Activated naive CD8-positive, alpha-beta T cell (primary cell): ENCODE results near the gene CDH4.

Experiments
- H3K27ac Mint-ChIP-seq: one replicate; pipeline ENCODE4 v1.8.0; 2021; ENCODE audit warnings: mixed read lengths
- H3K27me3 Mint-ChIP-seq: one replicate; pipeline ENCODE4 v1.8.0; 2021; ENCODE audit warnings: mixed read lengths
- H3K36me3 Mint-ChIP-seq: one replicate; pipeline ENCODE4 v1.8.0; 2021; ENCODE audit warnings: mixed read lengths
- H3K4me1 Mint-ChIP-seq: one replicate; pipeline ENCODE4 v1.8.0; 2021; ENCODE audit warnings: low read depth, mixed read lengths
- H3K4me3 Mint-ChIP-seq: one replicate; pipeline ENCODE4 v1.8.0; 2021; ENCODE audit warnings: mild to moderate bottlenecking, mixed read lengths
- H3K9me3 Mint-ChIP-seq: one replicate; pipeline ENCODE4 v1.8.0; 2021; ENCODE audit warnings: low read depth, mixed read lengths

CDH4 gene

DNA sequence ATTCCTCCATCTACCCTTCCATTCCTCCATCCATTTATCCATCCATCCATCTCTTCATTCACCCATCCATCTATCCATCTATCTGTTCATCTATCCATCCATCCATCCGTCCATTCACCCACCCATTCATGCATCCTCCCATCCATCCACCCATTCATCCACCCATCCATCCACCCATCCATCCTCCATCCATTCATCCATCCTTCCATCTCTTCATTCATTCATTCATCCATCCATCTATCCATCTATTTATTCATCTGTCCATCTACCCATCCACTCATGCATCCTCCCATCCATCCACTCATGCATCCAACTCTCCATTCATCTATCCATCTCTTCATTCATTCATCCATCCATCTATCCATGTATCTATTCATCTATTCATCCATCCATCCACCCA, 380.9 kb downstream of the CDH4 start:
- Mint-ChIP-seq H3K4me1 (no peaks in the 10 kb centered on the region), H3K27me3 (peaks cover 2% of the 10 kb centered on the region), H3K9me3 (no peaks in the 10 kb centered on the region), H3K36me3 (no peaks in the 10 kb centered on the region), H3K27ac (no peak overlapping the region), H3K4me3 (no peak overlapping the region)

GRCh38 chr20:61634376-61635145, 382.5 kb downstream of the CDH4 start:
- Mint-ChIP-seq H3K36me3 (no peaks in the 10 kb centered on the region), H3K9me3 (no peaks in the 10 kb centered on the region), H3K4me3 (no peak overlapping the region), H3K4me1 (no peaks in the 10 kb centered on the region), H3K27me3 (peaks cover 4% of the 10 kb centered on the region), H3K27ac (no peak overlapping the region)

DNA sequence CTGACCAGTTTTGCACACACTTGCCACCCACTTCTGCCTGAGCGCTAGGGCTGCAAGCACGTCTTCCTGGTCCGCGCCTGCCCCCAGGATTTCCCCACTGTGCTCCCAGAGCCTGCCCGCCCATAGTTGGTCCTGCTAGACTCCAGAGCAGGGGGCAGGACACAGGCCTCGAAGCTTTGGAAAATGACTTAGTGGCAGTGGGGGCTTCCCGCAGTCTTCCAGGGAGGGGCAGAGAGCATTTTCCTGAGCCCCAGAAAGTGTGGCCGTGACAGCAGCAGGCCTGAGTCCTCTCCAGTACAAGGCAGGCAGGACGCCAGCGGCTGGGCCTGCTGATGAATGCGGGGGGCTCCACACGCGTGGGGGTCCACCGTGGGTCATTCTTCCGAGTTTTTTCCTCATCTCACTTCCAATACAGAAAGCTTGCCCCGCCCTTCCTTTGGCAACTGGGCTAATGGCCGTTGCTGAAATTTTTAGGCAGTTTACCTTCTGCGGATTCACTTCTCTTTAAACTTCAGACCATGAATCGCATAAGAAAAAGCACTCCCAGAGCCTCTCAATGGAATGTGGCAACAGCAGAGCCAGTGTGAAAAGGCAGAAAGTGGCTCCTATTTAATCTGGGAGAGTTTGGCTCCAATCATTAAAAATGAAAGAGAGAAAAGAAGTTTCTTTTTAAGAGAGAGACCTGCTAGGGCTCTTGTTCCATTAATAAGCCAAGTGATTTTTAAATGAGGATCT, 383.8 kb downstream of the CDH4 start:
- H3K27ac Mint-ChIP-seq = no peak overlapping the region
- no peaks in the 10 kb centered on the region for H3K36me3 Mint-ChIP-seq
- no peaks in the 10 kb centered on the region for H3K9me3 Mint-ChIP-seq
- H3K27me3 Mint-ChIP-seq = peaks cover 4% of the 10 kb centered on the region
- H3K4me3 Mint-ChIP-seq = no peak overlapping the region
- H3K4me1 Mint-ChIP-seq = no peaks in the 10 kb centered on the region

GRCh38 chr20:61636531-61637116, 384.6 kb downstream of the CDH4 start:
- no peak overlapping the region for H3K4me3 Mint-ChIP-seq
- H3K36me3 Mint-ChIP-seq = no peaks in the 10 kb centered on the region
- no peaks in the 10 kb centered on the region for H3K9me3 Mint-ChIP-seq
- no peak overlapping the region for H3K27ac Mint-ChIP-seq
- H3K4me1 Mint-ChIP-seq = no peaks in the 10 kb centered on the region
- peaks cover 4% of the 10 kb centered on the region for H3K27me3 Mint-ChIP-seq

DNA sequence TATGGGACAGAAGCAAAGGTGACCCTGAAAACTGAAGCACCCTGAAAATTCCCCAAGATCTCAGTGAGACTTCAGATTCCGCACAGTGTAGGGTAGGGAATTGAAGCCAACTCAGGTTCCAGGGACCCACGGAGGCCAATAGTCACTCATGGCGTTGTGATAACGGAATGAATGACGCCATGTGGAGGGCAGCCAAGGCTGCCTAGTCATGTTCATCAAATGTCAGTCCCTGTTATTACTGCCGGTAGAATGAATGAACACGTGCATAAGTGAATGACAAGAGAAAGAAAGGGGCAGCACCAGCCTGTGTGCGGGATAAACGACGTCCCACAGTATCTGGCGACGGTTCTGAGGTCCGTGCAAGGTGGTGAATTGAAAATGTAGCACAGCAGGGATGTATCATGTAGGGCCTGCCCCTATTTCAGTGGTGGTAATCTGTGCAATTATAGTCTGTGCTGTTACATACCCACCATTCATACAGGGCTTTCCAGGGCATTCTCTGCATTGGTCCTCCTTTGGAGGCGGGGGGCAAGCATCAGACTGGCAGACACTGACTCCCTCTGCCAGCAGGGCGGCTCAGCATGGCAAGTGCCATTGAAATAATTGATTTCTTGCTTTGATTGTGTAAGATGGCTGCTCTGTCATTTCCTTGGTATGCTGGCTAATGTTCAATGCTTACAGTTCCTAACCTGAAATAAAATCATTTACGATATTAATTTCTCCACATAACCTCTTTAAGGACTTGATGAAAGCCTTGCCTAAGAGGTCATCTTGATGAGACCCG, 386.9 kb downstream of the CDH4 start:
- no peaks in the 10 kb centered on the region for H3K4me1 Mint-ChIP-seq
- H3K4me3 Mint-ChIP-seq = no peak overlapping the region
- H3K36me3 Mint-ChIP-seq = no peaks in the 10 kb centered on the region
- peaks cover 2% of the 10 kb centered on the region for H3K27me3 Mint-ChIP-seq
- H3K27ac Mint-ChIP-seq = no peak overlapping the region
- no peaks in the 10 kb centered on the region for H3K9me3 Mint-ChIP-seq

GRCh38 chr20:61640131-61640870, 388.2 kb downstream of the CDH4 start:
- no peaks in the 10 kb centered on the region for H3K4me1 Mint-ChIP-seq
- no peaks in the 10 kb centered on the region for H3K36me3 Mint-ChIP-seq
- no peaks in the 10 kb centered on the region for H3K9me3 Mint-ChIP-seq
- peaks cover 2% of the 10 kb centered on the region for H3K27me3 Mint-ChIP-seq
- no peak overlapping the region for H3K27ac Mint-ChIP-seq
- no peak overlapping the region for H3K4me3 Mint-ChIP-seq

DNA sequence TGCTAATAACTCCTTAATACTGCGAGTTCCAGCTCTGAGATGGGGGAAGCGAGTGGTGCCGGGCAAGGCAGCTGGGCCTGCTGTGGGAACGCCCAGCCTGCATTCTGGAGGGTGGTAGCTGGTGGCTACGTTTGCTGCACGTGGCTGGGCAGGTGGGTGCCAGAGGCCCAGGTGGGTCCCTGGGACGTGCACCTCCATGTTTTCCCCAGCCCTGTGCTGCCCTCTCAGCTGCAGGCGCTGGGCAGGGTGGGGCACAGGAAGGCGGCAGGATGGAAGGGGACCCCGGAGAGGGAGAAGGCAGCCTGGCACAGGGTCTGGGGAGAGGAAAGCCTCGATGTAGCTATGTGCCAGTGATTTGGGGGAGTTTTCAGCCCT, 388.8 kb downstream of the CDH4 start:
- Mint-ChIP-seq H3K27ac (no peak overlapping the region), H3K9me3 (no peaks in the 10 kb centered on the region), H3K4me1 (no peaks in the 10 kb centered on the region), H3K4me3 (no peak overlapping the region), H3K36me3 (no peaks in the 10 kb centered on the region), H3K27me3 (peaks cover 2% of the 10 kb centered on the region)

DNA sequence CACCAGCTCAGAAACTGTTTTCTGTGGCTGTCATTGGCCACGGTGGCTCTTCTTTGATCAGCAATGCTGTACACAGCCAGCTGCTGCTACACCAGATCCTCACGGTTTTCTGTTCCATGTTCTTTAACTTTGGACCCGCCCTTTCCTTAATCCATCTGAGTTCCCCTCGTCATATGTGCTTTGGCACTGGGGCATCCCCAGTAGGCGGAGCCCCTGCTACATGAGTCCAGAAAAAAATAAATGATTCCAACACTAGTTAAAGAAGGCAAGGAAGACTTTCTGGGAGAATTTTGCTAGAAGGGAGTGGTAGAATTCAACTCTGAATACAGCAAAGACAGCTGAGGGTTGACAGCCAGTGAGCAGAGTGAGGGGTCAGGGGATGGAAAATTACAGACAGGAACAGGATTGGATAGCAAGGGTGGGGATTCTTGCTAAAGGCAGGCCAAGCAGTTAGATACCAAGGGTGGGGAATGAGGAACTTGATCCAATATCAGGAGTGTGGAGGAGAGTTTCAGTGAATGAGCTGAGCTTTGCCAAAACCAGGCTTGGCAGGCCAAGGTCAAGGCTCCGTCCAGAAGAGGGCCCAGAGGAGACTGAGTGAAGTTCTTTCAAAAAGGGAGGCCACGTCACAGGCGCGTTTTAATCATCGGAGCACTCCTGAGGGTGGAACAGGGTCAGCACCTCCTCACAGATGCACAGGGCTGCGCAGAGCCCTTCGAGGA, 391.8 kb downstream of the CDH4 start:
- Mint-ChIP-seq H3K36me3 (no peaks in the 10 kb centered on the region), H3K27ac (no peak overlapping the region), H3K27me3 (no peaks in the 10 kb centered on the region), H3K4me3 (no peak overlapping the region), H3K4me1 (no peaks in the 10 kb centered on the region), H3K9me3 (no peaks in the 10 kb centered on the region)

DNA sequence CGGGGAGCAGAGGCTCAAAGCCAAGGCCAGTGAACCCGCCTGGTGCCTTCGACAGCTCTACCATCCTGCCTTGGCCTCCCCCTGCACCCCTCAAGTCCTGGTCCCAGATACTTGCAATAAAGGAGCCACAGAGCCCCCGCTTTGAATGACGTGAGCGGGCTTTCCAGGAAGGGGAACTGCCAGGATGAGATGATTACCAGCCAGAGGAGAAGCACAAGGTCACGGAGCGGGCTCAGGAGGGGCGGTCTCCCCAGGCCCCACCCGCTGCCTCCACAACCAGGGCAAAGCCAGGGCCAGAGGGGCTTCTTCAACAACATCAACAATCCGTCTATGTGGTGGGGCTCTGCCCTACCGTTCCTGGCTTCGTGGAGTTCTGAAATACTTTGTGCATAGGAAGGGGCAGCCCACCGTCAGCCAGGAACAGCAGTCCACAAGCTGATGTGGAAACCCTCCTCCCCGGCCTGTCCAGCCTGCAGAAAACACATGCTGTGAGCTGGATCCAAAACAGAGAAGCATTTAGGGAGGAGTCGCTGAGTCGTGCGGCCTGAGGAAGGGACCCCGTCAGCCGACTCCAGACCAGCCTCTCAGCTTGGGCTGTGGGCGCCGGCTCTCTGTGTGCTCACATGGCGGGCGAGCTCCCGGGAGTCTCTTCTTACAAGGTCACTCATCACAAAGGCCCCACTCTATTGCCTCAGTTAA, 392.5 kb downstream of the CDH4 start:
- no peak overlapping the region for H3K4me3 Mint-ChIP-seq
- H3K27ac Mint-ChIP-seq = no peak overlapping the region
- H3K27me3 Mint-ChIP-seq = no peaks in the 10 kb centered on the region
- H3K36me3 Mint-ChIP-seq = no peaks in the 10 kb centered on the region
- H3K9me3 Mint-ChIP-seq = no peaks in the 10 kb centered on the region
- no peaks in the 10 kb centered on the region for H3K4me1 Mint-ChIP-seq

DNA sequence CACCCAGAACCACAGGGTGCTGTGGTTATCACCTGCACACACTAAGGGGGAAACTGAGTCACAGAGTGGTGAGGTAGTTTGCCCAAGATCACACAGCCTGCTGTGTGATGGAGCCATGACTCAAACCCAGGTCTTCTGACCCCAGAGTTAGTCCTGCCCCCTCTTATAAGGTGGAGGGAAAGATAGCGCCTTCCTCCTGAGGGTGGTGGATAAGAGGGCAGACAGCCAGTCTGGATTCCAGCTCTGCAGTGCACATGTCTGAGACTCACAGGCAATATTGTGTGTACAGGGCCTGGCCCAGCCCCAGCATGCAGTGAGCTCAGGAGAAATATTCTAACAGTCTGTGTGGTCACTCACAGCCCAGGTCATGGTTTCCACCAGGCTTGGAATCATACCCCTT, 393.7 kb downstream of the CDH4 start:
- Mint-ChIP-seq H3K36me3 (no peaks in the 10 kb centered on the region), H3K27ac (no peak overlapping the region), H3K4me1 (no peaks in the 10 kb centered on the region), H3K27me3 (no peaks in the 10 kb centered on the region), H3K9me3 (no peaks in the 10 kb centered on the region), H3K4me3 (no peak overlapping the region)

DNA sequence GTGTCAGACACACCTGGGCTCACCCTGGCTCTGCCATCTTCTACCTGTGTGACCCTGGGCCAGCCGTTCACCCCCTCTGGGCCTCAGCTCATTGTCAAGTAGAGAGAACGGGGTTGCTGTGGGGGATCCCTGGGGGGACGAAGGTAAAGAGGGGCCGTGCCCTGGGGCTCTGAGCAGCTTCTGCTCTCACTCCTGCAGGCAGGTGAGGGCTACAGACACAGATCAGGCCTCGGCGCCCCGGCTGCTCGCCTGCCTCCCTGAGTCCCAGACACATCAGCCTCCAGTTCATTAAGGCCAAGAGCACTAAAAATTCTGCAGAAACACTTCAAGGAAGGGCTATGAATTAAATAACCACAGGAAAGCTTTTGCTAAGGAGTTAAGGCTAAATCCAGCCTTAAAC, 394.4 kb downstream of the CDH4 start:
- H3K9me3 Mint-ChIP-seq = no peaks in the 10 kb centered on the region
- no peak overlapping the region for H3K27ac Mint-ChIP-seq
- no peaks in the 10 kb centered on the region for H3K36me3 Mint-ChIP-seq
- no peak overlapping the region for H3K4me3 Mint-ChIP-seq
- H3K27me3 Mint-ChIP-seq = no peaks in the 10 kb centered on the region
- H3K4me1 Mint-ChIP-seq = no peaks in the 10 kb centered on the region

DNA sequence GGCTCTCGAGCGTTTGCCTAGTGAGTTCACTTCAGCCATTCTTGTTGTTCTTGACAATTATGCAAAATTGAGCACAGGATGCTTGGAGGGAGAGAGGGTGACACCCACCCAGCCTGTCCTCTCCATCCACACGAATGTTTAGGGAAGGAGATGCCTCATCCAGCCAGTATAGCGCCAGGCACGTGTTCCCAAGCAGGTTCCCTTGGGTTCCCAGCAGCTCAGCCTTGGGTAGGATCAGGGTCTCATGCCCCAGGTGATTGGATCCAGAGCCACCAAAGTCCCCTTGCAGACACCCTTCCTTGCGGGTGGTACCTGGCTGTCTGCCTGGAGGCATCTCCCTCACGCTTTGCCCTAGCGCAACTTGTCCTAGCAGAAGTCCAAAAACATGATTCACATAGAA, 394.9 kb downstream of the CDH4 start:
- Mint-ChIP-seq H3K4me1 (no peaks in the 10 kb centered on the region), H3K27me3 (no peaks in the 10 kb centered on the region), H3K36me3 (no peaks in the 10 kb centered on the region), H3K27ac (no peak overlapping the region), H3K4me3 (no peak overlapping the region), H3K9me3 (no peaks in the 10 kb centered on the region)

GRCh38 chr20:61647702-61648101, 395.6 kb downstream of the CDH4 start:
- no peak overlapping the region for H3K4me3 Mint-ChIP-seq
- H3K9me3 Mint-ChIP-seq = no peaks in the 10 kb centered on the region
- no peaks in the 10 kb centered on the region for H3K36me3 Mint-ChIP-seq
- H3K27me3 Mint-ChIP-seq = no peaks in the 10 kb centered on the region
- no peak overlapping the region for H3K27ac Mint-ChIP-seq
- no peaks in the 10 kb centered on the region for H3K4me1 Mint-ChIP-seq
